Retinal pigment epithelial cell (primary cell): ENCODE measurements around the gene TPRG1.

ENCODE experiments used
- DNase-seq: peaks from one replicate; pipeline ENCODE4 v3.0.0-alpha.2; 2010; ENCODE audit warnings: low read depth
- H3K4me3 ChIP-seq: 2 replicates; pipeline ENCODE4 v1.5.1; 2011; ENCODE audit warnings: mild to moderate bottlenecking, low read length, control low read depth, moderate library complexity
- TF ChIP-seq, protein P1 (sequence below): conservative IDR thresholded peaks from 2 replicates; pipeline ENCODE4 v1.5.1; 2011; ENCODE audit warnings: low read depth, low read length, control low read depth, inconsistent platforms

TPRG1 gene

DNA sequence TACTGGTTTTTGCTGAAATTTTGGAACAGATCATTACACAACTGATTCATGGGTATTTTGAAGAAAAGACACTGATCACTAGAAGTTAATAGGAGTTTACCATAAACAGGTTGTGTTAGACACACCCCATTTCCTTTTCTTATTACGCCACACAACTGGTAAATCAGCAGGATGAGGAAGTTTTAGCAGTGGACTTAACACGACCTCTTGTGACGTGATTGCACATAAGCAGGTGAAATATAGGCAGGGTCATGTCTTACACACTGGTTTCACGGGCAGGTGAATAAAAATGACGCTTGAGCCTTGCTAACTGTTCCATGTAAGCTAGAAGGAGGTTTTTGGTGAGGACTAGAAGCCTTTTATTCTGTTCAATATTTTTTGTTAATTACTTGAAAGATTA is 27.1 kb upstream of the TPRG1 start:
- TF ChIP-seq, protein P1, sequence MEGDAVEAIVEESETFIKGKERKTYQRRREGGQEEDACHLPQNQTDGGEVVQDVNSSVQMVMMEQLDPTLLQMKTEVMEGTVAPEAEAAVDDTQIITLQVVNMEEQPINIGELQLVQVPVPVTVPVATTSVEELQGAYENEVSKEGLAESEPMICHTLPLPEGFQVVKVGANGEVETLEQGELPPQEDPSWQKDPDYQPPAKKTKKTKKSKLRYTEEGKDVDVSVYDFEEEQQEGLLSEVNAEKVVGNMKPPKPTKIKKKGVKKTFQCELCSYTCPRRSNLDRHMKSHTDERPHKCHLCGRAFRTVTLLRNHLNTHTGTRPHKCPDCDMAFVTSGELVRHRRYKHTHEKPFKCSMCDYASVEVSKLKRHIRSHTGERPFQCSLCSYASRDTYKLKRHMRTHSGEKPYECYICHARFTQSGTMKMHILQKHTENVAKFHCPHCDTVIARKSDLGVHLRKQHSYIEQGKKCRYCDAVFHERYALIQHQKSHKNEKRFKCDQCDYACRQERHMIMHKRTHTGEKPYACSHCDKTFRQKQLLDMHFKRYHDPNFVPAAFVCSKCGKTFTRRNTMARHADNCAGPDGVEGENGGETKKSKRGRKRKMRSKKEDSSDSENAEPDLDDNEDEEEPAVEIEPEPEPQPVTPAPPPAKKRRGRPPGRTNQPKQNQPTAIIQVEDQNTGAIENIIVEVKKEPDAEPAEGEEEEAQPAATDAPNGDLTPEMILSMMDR: no peak
- H3K4me3 ChIP-seq: no peak overlapping the region
- DNase-seq: no peak

DNA sequence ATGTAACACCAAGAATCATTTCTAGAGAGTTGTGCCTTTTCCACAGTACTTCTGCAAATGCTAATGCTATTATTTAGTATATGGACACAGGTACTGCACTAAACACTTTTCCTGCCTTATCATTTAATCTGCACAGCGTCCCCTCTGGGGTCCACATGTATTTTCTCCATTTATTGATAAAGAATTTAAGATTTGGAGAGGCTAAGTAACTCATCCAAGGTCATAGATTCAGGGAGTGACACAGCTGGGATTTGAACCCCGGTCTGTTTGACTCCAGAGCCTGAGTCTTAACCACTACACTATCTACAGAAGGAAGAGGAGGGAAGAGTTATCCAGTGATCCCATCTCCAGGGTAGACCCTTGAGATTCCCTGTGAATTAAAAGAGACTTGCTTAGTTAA is 24.9 kb upstream of the TPRG1 start:
- H3K4me3 ChIP-seq: no peak overlapping the region
- DNase-seq: no peak
- TF ChIP-seq, protein P1: no peak

DNA sequence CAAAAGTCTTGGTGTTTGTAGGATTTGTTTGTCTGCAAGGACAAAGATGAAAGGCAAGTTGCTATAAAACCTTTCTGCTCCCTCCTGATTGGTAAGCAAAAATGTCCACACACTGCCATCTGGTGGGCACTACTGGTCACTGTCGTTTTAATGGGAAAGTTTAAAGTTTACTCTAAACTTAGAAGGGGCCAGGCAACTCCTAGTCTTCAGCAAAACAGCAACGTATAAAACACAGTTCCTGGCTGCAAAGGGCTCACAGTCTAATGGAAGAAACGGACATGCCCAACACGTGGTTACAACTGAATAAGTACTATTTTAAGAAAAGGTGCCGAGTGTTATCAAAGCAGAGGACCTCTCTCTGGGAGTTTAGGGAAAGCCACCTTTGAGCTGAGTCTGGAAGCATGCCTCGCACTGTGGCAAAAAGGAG is 23.7 kb upstream of the TPRG1 start:
- no peak overlapping the region for H3K4me3 ChIP-seq
- TF ChIP-seq, protein P1: peak; percentile 77
- peak; percentile 10 for DNase-seq

- TF ChIP-seq, protein P1: no peak
- H3K4me3 ChIP-seq: no peak overlapping the region
- no peak for DNase-seq
These were observed 22.6 kb upstream of the TPRG1 start for GRCh38 chr3:189149203-189149602.

- no peak overlapping the region for H3K4me3 ChIP-seq
- TF ChIP-seq, protein P1: no peak
- DNase-seq: no peak
These were observed 14.4 kb upstream of the TPRG1 start for GRCh38 chr3:189157232-189158007.

GRCh38 chr3:189158034-189158433 is 13.7 kb upstream of the TPRG1 start:
- TF ChIP-seq, protein P1: no peak
- H3K4me3 ChIP-seq: no peak overlapping the region
- no peak for DNase-seq

- TF ChIP-seq, protein P1: no peak
- DNase-seq: no peak
- no peak overlapping the region for H3K4me3 ChIP-seq
These were observed 11.1 kb upstream of the TPRG1 start for GRCh38 chr3:189160519-189161309.
